Astrocyte of the spinal cord (primary cell): Measurements from ENCODE around the gene SIGLEC5.

ENCODE experiments used
- DNase-seq: peaks from one replicate; pipeline ENCODE4 v3.0.0; 2011; ENCODE audit warnings: low read depth, low spot score
- H3K4me3 ChIP-seq: 2 replicates; pipeline ENCODE4 v1.5.1; 2011; ENCODE audit warnings: low read depth, mild to moderate bottlenecking, low read length, moderate library complexity
- in situ Hi-C: cut with HindIII; loops from 2 replicates; pipeline ENCODE4 v1.10.0; 2017; ENCODE audit warnings: low sequenced_read_pairs
- TF ChIP-seq, protein P1 (sequence below): IDR thresholded peaks from 2 replicates; pipeline ENCODE4 v1.5.1; 2012; ENCODE audit warnings: low read depth, mild to moderate bottlenecking, low read length, inconsistent platforms

SIGLEC5 gene

DNA sequence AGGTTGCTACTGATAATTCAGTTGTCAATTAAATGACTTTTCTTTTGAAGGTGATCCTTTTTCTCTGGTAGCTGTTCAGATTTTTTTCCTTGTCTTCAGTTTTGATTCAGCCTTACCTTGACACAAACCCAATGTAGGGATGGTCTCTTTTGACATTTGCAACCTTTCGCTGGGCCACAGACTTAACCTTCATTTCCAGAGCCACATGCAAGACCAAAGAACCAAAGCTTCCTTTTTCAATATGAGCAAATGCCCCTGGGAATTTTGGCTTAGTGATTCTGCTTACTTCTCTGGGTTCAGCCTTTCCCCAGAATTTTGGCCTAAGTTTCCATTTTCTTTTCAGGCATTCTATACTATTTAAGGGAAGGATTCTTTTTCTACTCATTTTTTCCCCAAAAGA lies 19.6 kb downstream of the SIGLEC5 start:
- TF ChIP-seq, protein P1, sequence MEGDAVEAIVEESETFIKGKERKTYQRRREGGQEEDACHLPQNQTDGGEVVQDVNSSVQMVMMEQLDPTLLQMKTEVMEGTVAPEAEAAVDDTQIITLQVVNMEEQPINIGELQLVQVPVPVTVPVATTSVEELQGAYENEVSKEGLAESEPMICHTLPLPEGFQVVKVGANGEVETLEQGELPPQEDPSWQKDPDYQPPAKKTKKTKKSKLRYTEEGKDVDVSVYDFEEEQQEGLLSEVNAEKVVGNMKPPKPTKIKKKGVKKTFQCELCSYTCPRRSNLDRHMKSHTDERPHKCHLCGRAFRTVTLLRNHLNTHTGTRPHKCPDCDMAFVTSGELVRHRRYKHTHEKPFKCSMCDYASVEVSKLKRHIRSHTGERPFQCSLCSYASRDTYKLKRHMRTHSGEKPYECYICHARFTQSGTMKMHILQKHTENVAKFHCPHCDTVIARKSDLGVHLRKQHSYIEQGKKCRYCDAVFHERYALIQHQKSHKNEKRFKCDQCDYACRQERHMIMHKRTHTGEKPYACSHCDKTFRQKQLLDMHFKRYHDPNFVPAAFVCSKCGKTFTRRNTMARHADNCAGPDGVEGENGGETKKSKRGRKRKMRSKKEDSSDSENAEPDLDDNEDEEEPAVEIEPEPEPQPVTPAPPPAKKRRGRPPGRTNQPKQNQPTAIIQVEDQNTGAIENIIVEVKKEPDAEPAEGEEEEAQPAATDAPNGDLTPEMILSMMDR, result no peak
- in situ Hi-C loops, result no loop called here
- H3K4me3 ChIP-seq, result no peak overlapping the region
- no peak for DNase-seq

DNA sequence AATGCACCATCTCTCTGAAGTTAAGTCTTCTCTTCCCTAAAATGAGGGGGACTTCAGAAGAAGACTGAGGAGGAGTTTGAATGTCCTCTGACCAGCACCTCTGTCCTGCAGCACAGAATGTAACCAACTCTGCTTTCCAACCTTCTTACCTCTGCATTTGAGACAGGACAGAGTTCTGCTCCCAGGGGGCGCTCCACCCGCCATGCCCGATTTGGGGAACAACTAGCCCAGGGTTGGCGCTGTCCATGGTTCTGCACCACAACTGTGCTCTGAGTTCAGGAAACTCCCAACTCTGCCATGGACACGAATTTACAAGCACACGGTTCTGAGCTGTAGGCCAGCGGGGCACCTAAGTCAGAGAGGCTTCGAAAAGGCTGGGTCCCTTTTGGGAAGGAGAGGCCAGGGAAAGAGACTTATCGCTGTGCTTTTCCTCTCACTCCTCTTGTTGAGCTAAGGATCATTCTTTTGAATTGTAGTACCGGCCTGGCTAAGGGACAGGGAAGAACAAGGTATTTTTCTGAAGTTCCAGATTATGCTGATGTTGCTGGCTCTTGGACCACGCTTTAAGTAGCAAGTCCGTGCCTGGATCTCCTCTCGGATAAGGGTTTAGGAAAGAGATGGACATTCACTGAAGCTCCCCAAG lies 22.2 kb downstream of the SIGLEC5 start:
- TF ChIP-seq, protein P1, result peak; percentile 58
- H3K4me3 ChIP-seq, result no peak overlapping the region
- in situ Hi-C loops, result no loop called here
- DNase-seq, result peak; percentile 45

DNA sequence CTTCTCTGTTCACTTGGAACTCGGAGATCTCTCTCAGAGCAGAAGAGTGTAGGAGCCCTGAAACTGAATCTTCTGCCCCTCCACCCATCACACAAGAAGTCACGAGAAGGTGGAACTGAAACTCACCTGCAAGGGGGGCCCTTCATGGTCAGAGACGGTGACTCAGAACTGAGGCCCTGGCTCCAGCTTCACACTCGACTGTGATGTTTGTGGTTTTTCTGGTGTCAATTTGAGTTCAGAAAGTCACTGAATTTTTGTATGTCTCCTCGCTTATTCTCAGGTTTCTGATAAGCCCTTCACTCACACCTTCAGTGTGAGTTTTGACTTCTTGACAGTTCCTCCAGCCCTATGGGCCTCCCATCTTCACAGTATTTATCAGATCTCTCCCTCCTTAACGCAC lies 23.1 kb downstream of the SIGLEC5 start:
- TF ChIP-seq, protein P1, result no peak
- H3K4me3 ChIP-seq, result no peak overlapping the region
- no peak for DNase-seq
- in situ Hi-C loops, result no loop called here

DNA sequence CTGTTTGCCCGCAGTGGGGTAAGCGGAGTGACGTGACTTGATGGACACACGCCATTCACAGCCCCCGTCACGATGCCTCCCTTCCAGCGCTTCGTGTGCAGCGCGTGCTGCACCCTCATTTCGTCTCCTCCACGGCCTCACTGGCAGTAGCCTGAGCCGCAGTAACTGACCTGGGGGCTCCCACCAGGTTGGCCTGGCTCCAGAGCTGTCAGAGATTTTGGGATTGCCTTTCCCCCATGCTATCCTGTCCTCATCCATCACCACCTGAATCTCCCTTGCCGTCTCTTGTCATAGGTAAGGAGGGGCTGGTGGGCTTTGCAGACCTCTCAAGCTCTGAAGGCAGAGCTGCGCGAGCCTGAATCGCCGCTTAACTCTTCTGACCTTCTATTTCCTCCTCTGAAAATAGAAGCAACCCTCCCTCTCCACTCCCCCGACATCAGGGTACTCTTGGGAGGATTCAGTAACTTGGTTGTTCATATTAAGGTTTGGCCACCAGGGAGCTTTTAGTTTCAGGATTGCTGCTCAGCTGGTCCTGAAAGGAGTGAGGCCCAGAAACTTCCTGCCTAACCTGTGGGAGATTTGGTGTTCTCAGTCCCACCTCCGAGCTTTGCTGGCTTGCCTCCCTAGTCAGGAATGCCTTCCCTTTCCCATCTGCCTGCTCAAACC lies 27.9 kb downstream of the SIGLEC5 start:
- DNase-seq, result no peak
- in situ Hi-C loops, result no loop called here
- TF ChIP-seq, protein P1, result no peak
- H3K4me3 ChIP-seq, result no peak overlapping the region

DNA sequence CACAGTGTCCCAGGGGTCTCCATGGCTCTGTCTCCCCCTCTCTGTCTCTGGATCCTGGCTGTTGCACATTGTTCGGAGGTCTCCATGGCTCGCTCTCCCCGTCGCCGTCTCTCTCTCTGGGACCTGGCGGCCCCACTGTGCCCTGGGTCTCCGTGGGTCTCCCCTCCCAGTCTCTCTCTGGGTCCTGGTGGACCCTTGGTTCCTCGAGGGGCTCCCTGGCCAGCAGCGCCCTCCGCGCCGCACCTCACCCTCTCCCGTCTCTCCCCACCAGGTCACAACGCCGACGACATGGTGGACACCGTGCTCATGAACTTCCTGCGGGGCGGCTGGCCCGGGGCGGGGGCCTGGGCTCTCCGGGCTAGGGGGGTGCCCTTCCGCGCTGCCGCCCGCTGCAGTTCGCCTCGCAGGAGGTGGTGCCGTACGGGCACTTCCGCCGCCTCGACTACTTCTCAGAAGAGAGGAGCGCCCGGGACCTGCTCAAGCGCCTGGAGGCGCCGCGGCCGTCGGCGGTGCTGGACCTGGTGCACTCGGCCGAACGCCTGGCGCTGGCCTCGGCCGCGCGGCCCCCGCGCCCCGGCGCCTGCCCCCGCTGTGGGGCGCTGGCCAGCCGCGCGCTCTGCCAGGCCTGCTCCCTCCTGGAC lies 29.1 kb downstream of the SIGLEC5 start:
- no peak overlapping the region for H3K4me3 ChIP-seq
- DNase-seq, result no peak
- in situ Hi-C loops, result no loop called here
- TF ChIP-seq, protein P1, result no peak

DNA sequence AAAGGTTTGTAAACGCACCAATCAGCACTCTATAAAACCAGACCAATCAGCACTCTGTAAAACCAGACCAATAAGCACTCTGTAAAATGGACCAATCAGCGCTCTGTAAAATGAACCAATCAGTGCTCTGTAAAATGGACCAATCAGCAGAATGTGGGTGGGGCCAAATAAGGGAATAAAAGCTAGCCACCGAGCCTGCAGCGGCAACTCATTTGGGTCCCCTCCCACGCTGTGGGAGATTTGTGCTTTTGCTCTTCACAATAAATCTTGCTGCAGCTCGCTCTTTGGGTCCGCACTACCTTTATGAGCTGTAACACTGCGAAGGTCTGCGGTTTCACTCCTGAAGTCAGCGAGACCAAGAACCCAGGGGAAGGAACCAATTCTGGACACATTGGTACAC lies 31.1 kb downstream of the SIGLEC5 start:
- TF ChIP-seq, protein P1, result no peak
- DNase-seq, result no peak
- in situ Hi-C loops, result no loop called here
- no peak overlapping the region for H3K4me3 ChIP-seq
